Thoracic aorta (tissue), 2 donors: Measurements from ENCODE around the gene PAN3. TPM values are rescaled to one million over a fixed set of nuclear protein-coding genes. Genes with fewer than 3 reads are reported as not detected.

Source experiments
- ATAC-seq: fragments of 150-250 bp; one replicate; pipeline ENCODE4 v1.8.0; 2017; ENCODE audit warnings: low read depth; ENCODE audit not compliant: insufficient number of reproducible peaks, low FRiP score
- DNase-seq: peaks from one replicate; pipeline ENCODE4 v3.0.0-alpha.2; 2020; ENCODE audit warnings: low spot score
- H3K27ac ChIP-seq, 2 donors: fragments of 200-600 bp; sonication (generic); 1 replicate in 1 of 2; 2 replicates in 1 of 2; pipeline ENCODE4 v1.5.1; 2016; ENCODE audit warnings: mild to moderate bottlenecking in 2 of 2, moderate library complexity in 2 of 2
- H3K27me3 ChIP-seq: fragments of 200-600 bp; sonication (generic); replicated peaks from 2 replicates; pipeline ENCODE4 v1.6.0; 2016; ENCODE audit warnings: mild to moderate bottlenecking; ENCODE audit not compliant: insufficient read depth
- H3K36me3 ChIP-seq: fragments of 200-600 bp; sonication (generic); one replicate; pipeline ENCODE4 v1.5.1; 2016
- H3K4me1 ChIP-seq, 2 donors: fragments of 200-600 bp; sonication (generic); 1 replicate in 1 of 2; 2 replicates in 1 of 2; pipeline versions ENCODE4 v1.5.1 to v1.6.0; 2016; ENCODE audit warnings: low read depth in 2 of 2, mild to moderate bottlenecking in 1 of 2; ENCODE audit not compliant: control insufficient read depth in 1 of 2
- H3K4me3 ChIP-seq: fragments of 200-600 bp; sonication (generic); 2 replicates; pipeline ENCODE4 v1.5.1; 2016; ENCODE audit warnings: mild to moderate bottlenecking
- H3K9me3 ChIP-seq: fragments of 200-600 bp; sonication (generic); 2 replicates; pipeline ENCODE4 v1.5.1; 2016
- total RNA-seq, 2 donors: library from RNA; depleted of rRNA; stranded (reverse); fragments of >200 nt; gene quantifications; one replicate each; pipeline versions ENCODE4 v1.1.0 to v1.2.3, GENCODE V29; 2016
- TF ChIP-seq, protein P1 (sequence below): fragments of 200-600 bp; sonication (generic); IDR thresholded peaks from one replicate; pipeline ENCODE4 v1.5.1; 2019; ENCODE audit warnings: antibody characterized with exemption

Gene PAN3, protein sequence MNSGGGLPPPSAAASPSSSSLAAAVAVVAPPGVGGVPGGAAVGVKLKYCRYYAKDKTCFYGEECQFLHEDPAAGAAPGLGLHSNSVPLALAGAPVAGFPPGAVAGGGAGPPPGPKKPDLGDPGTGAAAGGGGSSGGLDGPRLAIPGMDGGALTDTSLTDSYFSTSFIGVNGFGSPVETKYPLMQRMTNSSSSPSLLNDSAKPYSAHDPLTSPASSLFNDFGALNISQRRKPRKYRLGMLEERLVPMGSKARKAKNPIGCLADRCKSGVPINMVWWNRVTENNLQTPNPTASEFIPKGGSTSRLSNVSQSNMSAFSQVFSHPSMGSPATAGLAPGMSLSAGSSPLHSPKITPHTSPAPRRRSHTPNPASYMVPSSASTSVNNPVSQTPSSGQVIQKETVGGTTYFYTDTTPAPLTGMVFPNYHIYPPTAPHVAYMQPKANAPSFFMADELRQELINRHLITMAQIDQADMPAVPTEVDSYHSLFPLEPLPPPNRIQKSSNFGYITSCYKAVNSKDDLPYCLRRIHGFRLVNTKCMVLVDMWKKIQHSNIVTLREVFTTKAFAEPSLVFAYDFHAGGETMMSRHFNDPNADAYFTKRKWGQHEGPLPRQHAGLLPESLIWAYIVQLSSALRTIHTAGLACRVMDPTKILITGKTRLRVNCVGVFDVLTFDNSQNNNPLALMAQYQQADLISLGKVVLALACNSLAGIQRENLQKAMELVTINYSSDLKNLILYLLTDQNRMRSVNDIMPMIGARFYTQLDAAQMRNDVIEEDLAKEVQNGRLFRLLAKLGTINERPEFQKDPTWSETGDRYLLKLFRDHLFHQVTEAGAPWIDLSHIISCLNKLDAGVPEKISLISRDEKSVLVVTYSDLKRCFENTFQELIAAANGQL
- 10 to 100 TPM; 33.3 to 45.3 TPM for total RNA-seq

DNA sequence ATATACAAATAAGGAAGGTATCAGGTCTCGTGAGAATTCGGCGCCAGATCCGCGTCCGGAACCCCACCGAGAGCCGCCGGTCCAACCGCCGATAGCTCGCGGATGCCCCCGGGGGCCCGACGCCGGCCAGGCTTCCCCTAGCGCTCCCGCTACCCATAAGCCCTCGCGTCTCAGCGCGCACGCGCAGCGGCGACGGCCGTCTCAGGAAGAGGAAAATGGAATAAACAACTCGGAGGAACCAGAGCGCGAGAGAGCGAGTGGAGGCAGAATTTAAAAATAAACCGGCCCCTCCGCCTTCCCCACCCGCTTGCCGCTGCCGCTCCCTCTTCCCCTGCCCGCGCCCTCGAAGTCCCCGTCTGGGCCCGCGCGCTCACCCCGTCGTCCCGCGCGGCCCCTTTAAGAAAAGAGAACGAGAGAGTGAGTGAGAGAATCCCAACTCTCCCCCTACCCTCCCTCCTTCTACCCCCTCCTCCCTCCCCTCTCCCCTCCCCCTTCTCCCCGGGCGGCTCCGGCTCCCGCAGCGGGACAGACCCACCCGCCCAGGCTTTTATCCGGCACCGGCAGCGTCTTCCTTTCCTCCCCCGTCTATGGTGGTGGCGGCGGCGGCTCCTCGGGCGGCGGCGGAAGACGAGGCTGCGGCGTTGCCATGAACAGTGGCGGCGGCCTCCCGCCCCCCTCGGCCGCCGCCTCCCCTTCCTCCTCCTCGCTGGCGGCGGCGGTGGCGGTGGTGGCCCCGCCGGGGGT is at the start of gene PAN3:
TSS of gene PAN3 (plus strand) at position 534 of the 744 bp plus-strand sequence. CDS start at position 647, 113 bp downstream.
- Histone ChIP-seq H3K9me3 (no peaks in the 10 kb centered on the region), H3K4me1 (peaks cover 4 to 37% of the 10 kb centered on the region in 2 donors), H3K27ac (peak within 1 kb of the TSS; percentile 90 to 95), H3K4me3 (peak within 1 kb of the TSS; percentile 88), H3K36me3 (no peaks in the 10 kb centered on the region), H3K27me3 (no peaks in the 10 kb centered on the region)
- ATAC-seq = peak; percentile 57
- DNase-seq = peak; percentile 79
- TF ChIP-seq, protein P1, sequence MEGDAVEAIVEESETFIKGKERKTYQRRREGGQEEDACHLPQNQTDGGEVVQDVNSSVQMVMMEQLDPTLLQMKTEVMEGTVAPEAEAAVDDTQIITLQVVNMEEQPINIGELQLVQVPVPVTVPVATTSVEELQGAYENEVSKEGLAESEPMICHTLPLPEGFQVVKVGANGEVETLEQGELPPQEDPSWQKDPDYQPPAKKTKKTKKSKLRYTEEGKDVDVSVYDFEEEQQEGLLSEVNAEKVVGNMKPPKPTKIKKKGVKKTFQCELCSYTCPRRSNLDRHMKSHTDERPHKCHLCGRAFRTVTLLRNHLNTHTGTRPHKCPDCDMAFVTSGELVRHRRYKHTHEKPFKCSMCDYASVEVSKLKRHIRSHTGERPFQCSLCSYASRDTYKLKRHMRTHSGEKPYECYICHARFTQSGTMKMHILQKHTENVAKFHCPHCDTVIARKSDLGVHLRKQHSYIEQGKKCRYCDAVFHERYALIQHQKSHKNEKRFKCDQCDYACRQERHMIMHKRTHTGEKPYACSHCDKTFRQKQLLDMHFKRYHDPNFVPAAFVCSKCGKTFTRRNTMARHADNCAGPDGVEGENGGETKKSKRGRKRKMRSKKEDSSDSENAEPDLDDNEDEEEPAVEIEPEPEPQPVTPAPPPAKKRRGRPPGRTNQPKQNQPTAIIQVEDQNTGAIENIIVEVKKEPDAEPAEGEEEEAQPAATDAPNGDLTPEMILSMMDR = no peak

DNA sequence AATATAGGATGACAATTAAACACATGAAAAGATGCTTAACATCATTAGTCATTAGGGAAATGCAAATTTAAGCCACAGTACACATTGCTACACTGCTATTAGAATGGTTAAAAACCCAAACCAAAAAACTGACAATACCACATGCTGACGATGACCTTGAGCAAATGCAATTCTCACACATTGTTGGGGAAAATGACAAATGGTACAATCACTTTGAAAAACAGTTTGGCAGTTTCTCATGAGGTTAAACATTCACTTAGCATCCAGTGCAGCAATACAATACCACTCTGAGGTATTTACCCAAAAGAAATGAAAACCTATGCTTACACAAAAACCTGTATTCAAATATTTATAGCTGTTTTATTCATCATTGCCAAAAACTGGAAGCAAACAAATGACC is 49.3 kb upstream of the PAN3 start:
- DNase-seq (no peak), ATAC-seq (no peak)
- Histone ChIP-seq H3K36me3 (no peaks in the 10 kb centered on the region), H3K4me3 (no peak overlapping the region), H3K27ac (no peak overlapping the region), H3K4me1 (no peaks in the 10 kb centered on the region), H3K27me3 (no peaks in the 10 kb centered on the region), H3K9me3 (no peaks in the 10 kb centered on the region)
- TF ChIP-seq, protein P1 = no peak

DNA sequence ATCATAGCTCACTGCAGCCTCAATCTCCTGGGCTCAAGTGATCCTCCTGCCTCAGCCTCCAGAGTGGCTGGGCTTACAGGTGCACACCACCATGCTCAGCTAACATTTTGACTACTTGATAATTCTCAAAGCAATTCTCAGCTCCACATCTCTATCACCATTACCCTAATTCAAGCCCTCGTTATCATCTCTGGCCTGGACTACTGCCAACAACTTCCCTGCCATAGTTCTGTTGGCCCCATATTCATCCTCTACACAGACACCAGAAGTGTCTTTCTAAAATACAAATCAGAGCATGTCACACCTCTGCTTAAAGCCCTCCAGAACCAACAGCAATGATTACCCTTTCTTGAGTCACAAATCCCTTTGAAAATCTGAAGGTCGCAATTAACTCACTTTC is 45.9 kb upstream of the PAN3 start:
- no peaks in the 10 kb centered on the region for H3K36me3 ChIP-seq
- TF ChIP-seq, protein P1 = no peak
- no peak overlapping the region for H3K27ac ChIP-seq
- H3K9me3 ChIP-seq = no peaks in the 10 kb centered on the region
- no peak for ATAC-seq
- no peaks in the 10 kb centered on the region for H3K4me1 ChIP-seq
- H3K27me3 ChIP-seq = no peaks in the 10 kb centered on the region
- DNase-seq = no peak
- H3K4me3 ChIP-seq = no peak overlapping the region

DNA sequence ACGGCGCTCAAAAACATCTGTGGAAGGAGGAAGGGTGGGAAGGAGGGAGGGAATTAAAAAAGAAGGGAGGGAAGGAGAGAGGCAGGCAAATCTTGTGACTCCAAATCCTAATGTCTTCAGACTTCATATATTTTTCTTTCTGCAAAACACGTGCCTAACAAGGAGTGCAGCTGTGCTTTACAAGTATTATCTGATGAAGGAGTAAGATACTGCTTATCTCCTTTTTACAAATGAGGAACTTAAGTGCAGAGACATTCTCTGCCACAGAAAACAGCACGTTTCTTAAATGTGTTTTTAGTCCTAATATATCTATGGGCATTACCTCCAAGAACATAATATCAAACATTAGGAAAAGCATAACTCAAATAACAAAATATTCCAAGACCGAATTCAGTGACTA is 44.5 kb upstream of the PAN3 start:
- Histone ChIP-seq H3K4me1 (no peaks in the 10 kb centered on the region), H3K36me3 (no peaks in the 10 kb centered on the region), H3K27me3 (peaks cover 6% of the 10 kb centered on the region), H3K27ac (no peak overlapping the region), H3K9me3 (peaks cover 3% of the 10 kb centered on the region), H3K4me3 (no peak overlapping the region)
- DNase-seq (no peak), ATAC-seq (no peak)
- TF ChIP-seq, protein P1 = no peak
